Lung microvascular endothelial cell (primary cell): ENCODE data around the gene TUBA1C. TPM values are rescaled to one million over a fixed set of nuclear protein-coding genes. Genes with fewer than 3 reads are reported as not detected.
"Not testable (repeated sequence)": the region's sequence is repeated elsewhere in the genome, so short reads cannot be mapped to it uniquely, and the experiment has no call there.

ENCODE experiments used
- DNase-seq, 2 donors: peaks; one replicate each; pipeline versions ENCODE4 v3.0.0 to v3.0.0-alpha.2; 2010; ENCODE audit warnings: low read depth in 2 of 2
- total RNA-seq: library from RNA; depleted of rRNA; stranded (reverse); fragments of >200 nt; gene quantifications from 2 replicates; pipeline ENCODE4 v1.2.1, GENCODE V29; 2014

Gene TUBA1C
- total RNA-seq = 87.5 and 122 TPM in 2 replicates

DNA sequence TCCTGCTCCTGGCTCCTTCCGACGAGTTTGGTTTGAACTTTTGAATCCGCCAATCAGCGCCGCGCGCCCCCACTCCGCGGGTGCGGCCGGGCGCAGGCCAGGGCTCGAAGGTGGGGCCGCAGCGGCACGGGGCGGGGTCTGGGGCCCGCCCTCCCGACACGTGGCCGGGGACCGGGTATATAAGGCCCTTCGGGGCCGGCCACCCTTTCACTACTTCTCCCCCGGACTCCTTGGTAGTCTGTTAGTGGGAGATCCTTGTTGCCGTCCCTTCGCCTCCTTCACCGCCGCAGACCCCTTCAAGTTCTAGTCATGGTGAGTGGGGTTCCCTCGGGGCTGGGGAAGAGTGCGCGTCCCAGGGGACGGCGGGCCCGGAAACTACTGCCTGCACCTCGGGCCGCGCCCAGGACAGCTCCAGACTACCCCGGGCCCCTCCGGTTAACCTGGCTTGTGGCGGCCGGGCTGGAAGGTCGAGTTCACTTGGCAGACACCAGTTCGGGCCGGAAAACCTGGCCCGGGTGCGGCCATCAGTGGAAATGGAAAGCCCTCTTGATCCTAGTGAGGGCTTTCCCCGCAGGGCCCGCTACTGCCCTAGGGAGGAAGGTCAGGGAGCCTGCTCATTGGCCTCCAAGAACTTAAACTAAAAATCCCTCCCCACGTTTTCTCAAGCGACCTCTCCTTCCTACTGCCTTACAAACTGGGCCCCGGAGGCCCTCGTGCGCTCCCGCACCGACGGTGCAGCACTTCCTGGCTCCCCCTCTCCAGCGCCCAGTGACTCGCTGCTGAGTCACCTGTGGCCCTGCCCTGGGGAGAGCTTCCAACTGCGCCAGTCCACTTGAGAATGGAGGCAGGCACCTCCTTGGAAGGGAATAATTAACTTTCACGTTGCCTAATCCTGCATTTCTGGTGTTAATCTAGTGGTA lies at the start of gene TUBA1C:
TSS of gene TUBA1C (plus strand) at position 210 of the 920 bp plus-strand sequence. CDS start at position 310, 100 bp downstream.
- peak; percentile 93 to 98 for DNase-seq

DNA sequence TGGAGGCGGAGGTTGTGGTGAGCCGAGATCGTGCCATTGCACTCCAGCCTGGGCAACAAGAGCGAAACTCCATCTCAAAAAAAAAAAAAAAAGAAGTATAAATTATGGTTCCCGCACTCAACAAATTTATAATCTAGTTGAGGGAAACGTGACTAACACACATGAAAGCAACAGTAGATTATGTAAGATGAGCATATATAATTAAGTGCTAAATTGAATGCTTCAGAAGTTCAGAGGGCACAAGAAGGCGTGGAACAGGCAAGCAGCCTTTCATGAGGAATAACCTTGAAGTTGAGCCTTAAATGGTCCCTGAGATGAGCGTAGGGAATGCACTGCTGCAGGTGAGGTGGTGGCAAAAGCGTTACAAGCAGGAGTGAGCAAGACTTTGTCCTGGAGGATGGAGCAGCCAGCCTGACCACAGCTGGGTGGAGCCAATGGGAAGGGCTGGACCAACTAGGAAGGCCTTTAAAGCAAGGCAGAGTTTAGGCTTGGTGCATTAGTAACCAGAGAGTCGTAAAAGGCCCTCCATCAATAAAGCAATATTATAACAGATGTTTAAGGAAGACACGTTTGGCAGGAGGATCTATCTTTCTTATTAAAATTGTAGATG lies 45.4 kb upstream of the TUBA1C start:
- DNase-seq = no peak

DNA sequence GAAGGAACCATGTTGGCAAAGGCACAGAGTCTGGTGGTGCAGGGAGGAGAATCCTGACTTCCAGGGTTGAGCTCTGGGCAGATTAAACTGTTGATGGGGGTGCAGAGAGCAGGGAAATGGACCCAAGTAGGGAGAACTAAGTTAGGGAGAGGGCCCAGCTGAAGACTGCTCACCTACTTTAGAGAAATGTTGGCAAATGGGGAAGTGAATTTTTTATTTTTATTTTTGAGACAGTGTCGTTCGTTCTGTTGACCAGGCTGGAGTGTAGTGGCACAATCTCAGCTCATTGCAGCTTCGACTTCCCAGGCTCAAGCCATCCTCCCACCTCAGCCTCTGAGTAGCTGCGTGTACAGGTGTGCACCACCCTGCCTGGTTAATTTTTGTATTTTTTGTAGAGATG lies 43.9 kb upstream of the TUBA1C start:
- DNase-seq = no peak

DNA sequence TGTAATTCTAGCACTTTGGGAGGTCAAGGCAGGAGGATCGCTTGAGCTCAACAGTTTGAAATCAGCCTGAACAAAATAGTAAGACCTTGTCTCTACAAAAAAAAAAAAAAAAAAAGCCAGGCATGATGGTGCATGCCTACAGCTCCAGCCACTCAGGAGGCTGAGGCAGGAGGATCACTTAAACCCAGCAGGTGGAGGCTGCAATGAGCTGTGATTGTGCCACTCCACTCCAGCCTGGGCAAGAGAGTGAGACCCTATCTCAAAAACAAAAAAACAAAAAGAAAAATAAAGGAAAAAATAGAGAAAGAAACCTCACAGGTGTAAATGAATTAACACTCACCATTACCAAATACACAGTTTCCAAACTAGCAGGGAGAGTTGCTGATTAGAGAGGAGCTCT lies 41.8 kb upstream of the TUBA1C start:
- no peak for DNase-seq

DNA sequence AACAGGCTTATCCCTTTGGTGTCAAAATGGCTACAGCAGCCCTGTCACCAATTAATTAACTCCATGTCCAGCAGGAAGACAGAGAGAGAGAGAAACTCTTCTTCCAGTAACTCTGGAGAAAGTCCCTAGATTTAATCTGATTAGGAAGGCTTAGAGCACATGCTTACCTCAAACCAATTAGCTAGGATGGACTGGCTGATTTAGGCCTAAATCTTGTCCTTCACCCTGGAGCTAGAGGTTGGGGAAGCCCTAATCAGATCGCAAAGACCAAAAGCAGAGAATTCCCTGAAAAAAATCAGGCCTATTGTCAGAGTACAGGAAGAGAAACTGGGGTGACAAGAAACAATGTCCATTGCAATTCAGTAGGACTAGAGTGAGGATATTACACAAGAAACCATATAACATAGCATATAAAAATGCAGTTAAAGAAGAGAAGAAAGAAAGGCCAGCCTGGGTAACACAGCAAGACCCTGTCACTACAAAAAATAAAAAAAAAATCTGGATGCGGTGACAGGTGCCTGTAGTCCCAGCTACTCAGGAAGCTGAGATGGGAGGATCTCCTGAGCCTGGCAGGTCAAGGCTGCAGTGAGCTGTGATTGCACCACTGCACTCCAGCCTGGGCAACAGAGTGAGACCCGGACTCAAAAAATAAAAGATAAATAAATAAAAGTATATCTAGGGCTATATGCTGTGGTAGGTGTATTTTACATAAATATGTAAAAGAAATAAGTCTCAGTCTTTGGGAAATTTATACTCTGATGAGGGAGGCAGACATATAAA lies 41.1 kb upstream of the TUBA1C start:
- DNase-seq = no peak

DNA sequence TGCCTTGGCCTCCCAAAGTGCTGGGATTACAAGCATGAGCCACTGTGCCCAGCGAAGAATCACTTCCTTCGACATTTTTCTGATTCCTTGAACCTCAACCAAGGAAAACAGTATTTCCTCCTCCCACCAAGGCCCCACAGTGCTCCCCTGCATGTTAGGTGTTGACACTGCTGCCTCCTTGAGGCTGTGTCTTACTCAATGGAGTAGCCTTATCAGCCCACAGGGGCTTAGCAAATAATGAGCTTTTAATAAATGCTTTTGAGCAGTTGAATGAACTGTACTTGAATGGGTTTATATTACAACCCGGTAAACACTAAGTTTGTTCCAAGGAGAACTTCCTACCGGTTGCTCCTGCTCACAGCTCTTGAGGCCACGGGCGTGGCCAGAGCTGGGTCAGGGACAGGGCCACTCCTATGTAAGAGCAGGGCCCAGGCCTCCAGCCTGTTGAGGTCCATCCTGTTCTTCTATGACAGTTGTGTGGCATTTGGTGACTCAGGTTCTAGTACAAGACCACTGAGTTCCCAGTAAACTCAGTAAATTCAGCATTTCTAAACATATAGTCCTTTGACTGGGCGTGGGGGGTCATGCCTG lies 39.2 kb upstream of the TUBA1C start:
- DNase-seq = peak in 1 of 2 donors; percentile 88

DNA sequence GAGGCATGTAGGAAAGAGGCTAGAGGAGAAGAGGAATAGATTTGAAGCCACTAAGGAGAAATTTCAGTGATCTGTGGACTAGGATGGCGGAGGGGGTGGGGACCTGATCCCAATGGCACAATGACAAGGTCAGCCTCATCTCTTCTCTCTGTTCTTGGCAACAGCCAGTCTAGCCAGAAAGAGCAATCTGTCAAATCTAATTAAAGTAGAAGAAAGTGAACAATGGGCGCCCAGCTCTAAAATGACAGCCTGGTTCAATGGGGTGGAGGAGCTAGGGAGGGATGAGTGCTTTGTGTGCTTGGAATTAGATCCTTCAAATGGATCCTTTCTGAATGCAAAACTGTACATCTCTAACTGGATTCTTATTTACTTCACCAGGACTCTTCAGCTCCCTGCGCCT lies 37.2 kb upstream of the TUBA1C start:
- DNase-seq = no peak

DNA sequence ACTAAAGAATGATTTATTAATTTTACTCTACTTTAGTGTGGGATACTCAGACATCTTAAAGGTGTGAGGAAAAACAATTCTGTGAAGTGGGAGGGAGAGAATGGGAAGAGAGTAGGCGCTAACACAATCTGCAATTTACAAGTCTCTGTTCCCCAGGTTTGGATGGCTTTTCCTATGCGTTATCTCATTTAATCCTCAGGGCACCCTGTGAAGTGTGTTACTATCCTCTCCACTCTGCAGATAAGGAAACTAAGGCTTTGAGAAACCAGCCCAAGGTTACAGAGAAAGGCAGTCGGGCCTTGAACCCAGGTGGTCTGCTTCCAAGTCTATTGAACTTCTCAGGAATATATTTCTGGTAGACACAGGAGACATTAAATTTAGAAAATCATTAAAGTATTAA lies 36.2 kb upstream of the TUBA1C start:
- DNase-seq = no peak

DNA sequence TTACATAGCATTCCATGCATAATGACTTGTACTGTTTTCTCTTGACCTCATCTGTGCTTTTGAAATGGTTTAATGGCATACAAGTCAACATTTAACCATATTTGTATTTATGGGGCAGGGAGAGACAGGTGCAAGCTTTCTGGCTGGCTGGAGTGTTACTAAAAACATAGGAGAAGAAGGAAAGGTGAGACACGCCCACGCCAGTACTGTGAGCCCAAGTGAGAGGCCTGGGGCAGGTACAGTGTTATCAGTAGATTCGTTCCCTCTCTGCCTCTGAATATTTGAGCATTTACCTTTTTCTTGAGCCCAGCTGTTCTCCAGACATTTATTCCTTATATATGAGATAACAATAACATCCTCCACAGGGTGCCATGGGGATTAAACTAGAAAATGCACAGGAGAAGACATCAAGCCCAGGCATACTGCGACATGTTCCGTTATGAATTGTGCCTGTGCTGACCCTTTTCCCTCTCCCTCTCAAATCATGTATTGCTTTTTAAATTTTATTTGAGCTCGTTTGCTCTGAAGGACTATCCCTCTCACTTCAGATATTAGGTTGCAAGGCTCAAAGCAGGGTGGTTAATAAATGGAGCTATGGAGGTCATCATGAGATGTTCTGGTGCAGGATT lies 34.6 kb upstream of the TUBA1C start:
- no peak for DNase-seq

DNA sequence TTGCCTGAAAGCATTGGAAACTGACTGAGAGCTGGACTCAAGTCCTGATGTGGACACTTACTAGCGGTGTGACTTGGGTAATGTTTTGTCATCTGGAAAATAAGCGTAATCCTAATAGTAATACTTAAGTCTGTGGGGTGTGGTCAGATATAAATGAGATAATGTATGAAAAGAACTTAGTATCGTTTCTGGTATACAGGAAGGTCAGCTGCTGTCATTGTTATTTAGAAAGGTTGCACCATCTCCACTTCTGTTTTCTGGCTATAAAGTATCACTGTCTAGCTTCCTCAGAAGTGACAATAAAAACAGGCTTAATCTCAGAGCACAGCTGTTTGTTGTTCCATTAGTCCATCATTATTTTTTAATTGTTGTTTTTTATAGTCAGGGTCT lies 34.1 kb upstream of the TUBA1C start:
- DNase-seq = no peak

DNA sequence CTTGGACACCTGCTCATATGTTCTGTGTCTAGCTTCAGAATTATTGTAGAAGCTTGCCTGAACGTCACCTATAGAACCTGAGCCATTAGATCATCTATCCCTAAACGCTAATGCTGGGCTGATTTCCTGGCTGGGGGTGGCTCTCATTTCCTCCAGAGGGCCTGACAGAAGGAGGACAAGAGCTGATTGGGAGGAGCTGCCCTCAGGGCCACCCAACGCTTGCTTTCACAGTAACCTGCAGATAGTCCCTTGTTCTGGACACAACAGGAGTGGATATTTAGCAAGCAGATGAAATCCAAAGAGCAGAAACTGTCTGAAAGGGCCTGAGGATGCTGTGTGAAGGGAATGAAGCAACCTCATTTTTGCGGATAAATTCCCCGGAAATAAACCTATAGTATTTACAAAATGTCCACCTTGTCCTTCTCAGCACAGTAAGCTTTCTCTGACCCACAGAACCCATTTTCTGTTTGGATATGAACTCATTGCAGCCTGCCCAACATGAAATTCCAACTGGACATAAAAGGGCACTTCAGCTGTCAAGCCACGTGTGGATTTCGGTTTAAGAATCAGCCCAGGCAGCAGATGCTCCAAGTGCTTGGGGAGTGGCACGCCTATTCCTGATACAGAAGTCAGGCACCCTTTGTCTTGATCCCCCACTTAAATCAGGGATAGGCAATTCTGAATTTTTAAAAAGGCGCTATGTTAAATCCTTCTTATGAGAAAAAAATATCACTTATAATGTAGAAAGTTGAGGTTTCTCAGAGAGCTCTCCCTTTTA lies 32.8 kb upstream of the TUBA1C start:
- DNase-seq = peak in 1 of 2 donors; percentile 20

DNA sequence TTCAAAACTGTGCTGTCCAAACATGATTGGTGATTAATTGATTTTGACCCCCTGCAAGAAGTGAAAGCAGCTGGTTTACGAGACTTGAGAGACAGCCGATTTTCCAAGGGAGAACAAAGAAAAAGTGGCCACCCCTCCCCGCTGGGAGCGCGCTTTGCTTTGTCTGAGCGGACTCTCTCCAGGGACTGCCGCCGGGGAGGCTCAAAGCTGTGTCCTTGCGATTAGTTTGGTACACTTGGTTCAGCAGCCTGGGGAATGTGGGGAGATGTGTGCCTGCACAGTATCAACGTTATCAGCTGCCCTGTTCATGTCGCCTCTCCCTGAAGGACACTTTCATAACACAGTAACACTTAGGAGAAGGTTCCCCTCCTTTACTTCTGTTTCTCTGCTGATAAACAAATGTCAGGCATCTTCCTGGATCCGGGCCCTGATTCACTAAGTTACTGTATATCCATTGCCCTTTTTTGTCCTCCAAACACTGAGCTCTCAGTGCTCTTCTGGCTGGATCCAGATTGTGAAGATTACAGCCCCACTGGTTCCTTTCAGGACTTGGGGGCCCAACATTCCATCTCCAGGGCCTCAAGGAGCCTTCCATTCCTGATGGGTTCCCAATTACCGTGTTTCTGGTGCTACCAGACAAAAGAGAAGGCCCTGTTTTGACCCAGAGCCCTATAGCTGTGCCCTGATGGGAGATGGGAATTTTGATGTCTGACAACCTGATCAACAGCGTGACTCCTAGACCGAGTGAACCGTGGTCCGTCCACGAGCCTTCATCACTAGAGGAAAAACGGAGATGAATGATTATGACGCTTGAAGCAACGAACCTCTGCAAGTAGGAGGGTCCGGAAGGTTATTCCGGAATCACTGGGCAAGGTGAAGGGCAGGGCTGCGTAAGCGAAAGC lies 31.7 kb upstream of the TUBA1C start:
- DNase-seq = peak in 1 of 2 donors; percentile 82

DNA sequence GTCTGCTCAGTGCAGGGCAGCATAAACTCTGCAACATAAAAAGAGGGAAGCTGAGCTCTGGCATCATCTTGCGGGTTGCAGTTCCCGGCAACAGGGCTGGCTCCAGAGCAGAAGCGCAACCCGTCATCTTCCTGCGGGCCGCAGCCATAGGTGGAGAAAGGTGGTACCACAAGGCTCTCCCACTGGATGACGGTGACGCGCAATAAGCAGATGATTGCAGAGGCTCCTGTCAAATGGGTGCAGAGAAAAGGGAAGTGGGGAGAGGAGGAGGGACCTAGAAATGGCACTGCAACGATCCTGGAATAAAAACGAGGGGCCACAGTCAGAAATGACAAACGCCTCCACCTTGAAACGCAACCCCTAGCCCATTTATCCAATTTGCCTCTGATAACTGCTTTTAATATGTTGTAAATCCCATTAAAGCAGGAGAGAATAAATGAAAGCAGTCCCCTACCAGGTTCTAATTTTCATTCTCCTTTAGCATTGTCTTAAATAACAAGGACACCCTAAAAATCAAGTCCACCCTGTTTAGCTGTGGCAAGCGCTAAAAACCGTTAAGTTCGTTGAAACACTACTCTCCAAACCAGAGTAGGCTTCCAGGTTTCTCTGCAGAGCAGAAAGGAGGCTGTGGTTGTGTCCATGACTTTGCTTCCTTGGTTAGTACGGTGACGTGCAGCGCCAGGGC lies 30.9 kb upstream of the TUBA1C start:
- no peak for DNase-seq

DNA sequence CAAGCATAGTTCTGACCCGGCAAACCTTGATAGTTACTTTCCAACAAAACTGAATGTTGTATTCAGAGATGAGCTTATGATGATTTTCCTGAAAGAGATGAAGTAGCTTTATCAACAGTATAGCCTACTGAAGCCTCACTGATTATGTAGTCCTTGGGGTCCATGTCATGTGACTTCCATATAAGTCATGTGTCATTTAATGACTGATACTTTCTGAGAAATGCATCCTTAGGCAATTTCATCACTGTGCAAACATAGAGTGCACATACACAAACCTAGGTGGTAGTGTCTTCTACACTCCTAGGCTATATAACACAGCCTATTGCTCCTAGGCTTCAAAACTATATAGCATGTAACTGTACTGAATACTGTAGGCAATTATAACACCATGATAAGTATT lies 28.5 kb upstream of the TUBA1C start:
- no peak for DNase-seq

DNA sequence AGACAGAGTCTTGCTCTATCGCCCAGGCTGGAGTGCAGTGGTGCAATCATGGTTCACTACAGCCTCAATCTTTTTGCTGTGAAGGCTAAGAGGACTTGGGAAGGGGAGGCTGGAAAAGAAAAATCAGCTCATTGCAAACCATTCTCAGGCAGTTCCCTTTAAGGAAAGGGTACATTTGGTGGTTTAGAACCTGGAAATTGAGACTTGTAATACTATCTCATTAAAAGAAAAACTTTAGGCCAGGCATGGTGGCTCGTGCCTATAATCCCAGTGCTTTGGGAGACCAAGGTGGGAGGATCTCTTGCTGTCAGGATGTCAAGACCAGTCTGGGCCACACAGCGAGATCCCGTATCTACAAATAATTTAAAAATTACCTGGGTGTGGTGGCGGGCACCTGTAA lies 21.3 kb upstream of the TUBA1C start:
- no peak for DNase-seq

DNA sequence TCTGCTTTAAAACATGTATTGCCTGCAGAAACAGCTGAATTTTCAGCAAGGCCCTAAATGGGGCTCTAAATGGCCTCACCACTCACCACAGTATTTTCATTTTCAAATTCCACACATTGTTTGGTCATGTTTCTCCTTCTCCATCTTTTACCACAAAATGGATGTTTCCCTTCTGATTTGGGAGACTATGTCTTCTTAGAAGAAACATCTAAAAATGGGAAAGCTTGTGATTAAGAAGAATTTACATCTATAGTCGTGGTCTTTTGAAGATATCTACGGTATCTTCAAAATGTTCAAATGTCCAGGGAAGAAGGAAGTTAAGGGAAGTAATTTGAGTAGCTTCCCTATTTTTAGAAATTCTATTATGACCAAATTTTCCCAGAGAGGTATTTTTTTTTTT lies 20.7 kb upstream of the TUBA1C start:
- no peak for DNase-seq

DNA sequence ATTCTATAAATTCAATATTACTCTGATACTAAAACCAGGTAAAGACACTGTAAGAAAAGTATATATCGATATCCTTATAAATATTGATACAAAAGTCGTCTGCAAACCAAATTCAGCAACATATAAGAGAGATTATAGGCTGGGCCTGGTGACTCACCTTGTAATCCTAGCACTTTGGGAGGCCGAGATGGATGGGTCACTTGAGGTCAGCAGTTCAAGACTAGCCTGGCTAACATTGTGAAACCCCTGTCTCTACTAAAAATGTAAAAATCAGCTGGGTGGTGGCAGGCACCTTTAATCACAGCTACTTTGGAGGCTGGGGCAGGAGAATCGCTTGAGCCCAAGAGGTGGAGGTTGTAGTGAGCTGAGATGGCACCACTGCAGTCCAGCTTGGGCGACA lies 13.5 kb upstream of the TUBA1C start:
- DNase-seq = no peak

DNA sequence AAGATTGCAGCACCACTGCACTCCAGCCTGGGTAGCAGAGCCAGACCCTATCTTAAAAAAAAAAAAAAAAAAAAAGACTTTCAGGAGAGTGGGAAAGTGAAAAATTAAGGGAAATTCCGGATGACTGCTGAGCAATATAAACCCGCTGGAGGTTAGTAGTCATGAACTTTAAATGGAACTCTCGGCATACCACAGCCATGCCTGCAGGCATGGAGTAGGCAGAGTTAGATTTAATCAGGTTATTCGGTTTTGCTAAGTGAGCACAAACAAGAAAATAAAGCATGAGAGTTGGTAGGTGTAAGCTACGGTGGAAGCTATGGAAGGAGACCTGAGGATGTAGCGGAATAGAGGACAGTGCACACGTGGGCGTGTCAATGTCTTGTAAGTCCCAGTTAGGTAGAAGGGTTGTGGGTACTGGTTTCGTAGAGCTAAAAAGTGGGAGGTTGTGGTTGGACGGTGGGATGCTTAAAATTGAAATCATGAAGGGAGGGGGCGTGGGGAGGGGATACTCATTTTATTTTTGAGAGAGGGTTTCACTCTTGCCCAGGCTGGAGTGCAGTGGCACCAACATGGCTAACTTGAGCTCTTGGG lies 11.8 kb upstream of the TUBA1C start:
- DNase-seq = no peak

DNA sequence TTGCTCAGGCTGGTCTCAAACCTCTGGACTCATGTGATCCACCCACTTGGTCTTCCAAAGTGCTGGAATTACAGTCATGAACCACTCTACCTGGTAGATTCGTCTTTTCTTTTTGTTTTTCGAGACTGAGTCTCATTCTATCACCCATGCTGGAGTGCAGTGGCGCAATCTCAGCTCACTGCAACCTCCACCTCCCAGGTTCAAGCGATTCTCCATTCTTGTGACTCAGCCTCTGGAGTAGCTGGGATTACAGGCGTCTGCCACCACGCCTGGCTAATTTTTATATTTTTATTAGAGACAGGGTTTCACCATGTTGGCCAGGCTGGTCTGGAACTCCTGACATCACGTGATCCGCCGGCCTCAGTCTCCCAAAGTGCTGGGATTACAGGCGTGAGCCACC lies 9.4 kb upstream of the TUBA1C start:
- not testable (repeated sequence) for DNase-seq
